NB4 (cell line): Measurements from ENCODE around the gene SGCA.
A peak's percentile ranks its signal among the peaks of the same experiment; 100 is the strongest.

ENCODE experiments used
- DNase-seq: peaks from one replicate; pipeline ENCODE4 v3.0.0; 2010; ENCODE audit warnings: low read depth
- H3K4me3 ChIP-seq: one replicate; pipeline ENCODE4 v1.5.1; 2011; ENCODE audit warnings: mild to moderate bottlenecking, low read depth, low read length, moderate library complexity
- CTCF ChIP-seq: IDR thresholded peaks from one replicate; pipeline ENCODE4 v1.5.1; 2012; ENCODE audit warnings: low read depth, low read length
- MAX ChIP-seq: IDR thresholded peaks from 2 replicates; pipeline ENCODE4 v1.6.1; 2011; ENCODE audit warnings: low read depth, low read length
- MYC ChIP-seq: IDR thresholded peaks from 2 replicates; pipeline ENCODE4 v1.6.1; 2011; ENCODE audit warnings: low read depth, low read length
- POLR2A ChIP-seq: IDR thresholded peaks from 2 replicates; pipeline ENCODE4 v1.6.1; 2011; ENCODE audit warnings: mild to moderate bottlenecking; ENCODE audit not compliant: insufficient read length; ENCODE audit errors: extremely low read depth

SGCA gene

GRCh38 chr17:50144845-50145531 lies 20.8 kb upstream of the SGCA start:
- no peak overlapping the region for H3K4me3 ChIP-seq
- TF ChIP-seq MAX (no peak), CTCF (no peak), MYC (no peak), POLR2A (no peak)

GRCh38 chr17:50145532-50146229 lies 20.1 kb upstream of the SGCA start:
- H3K4me3 ChIP-seq = no peak overlapping the region

More at GRCh38 chr17:50144845-50145531, 20.8 kb upstream of the SGCA start:
- no peak for DNase-seq

GRCh38 chr17:50146230-50146926 lies 19.4 kb upstream of the SGCA start:
- TF ChIP-seq POLR2A (no peak), MAX (no peak), CTCF (peak; percentile 0), MYC (no peak)
- peak overlapping the region; percentile 72 for H3K4me3 ChIP-seq
- no peak for DNase-seq

More at GRCh38 chr17:50145532-50146229, 20.1 kb upstream of the SGCA start:
- TF ChIP-seq CTCF = no peak
- no peak for DNase-seq

- TF ChIP-seq CTCF (no peak), MAX (no peak), MYC (no peak), POLR2A (no peak)
- peak overlapping the region; percentile 72 for H3K4me3 ChIP-seq
- no peak for DNase-seq
Measured at GRCh38 chr17:50146927-50147665, 18.7 kb upstream of the SGCA start.

GRCh38 chr17:50147841-50148225 lies 18.0 kb upstream of the SGCA start:
- H3K4me3 ChIP-seq = peak overlapping the region; percentile 72
- no peak for DNase-seq
- TF ChIP-seq CTCF = no peak
- no peak for TF ChIP-seq POLR2A
- TF ChIP-seq MAX = no peak
- no peak for TF ChIP-seq MYC
